ENCODE data around the gene FRMD7.
"Not testable (repeated sequence)": the region's sequence is repeated elsewhere in the genome, so short reads cannot be mapped to it uniquely, and the experiment has no call there.

Gene FRMD7

DNA sequence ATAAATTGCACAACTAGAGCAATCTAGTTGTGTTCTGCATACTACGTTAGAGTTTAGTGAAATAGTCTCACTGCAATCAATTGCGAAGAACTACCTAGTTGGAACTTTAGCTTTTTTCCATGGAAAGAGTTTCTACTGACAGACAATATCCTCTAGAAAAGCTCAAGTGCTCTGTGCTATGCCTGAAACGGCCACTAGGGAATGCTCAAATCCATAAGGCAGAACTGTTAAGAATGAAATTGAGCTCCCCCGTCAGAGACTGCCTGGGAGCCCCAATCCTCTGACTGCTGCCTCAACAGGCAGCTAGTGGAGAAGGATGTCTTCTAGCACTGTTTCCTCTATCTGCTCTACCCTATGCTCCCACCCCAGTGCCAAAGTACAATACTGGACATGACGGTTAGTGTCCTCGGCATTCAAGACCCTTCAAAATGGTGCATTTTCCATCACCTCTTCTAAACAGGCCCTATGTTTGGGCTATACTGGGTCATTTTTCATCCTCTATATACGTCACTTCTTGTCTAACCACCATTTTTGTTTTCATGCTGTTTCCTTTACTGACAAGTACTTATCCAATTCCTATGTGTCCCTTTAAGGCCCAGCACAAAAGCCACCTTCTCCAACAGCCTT lies 35.3 kb downstream of the FRMD7 start:
- peak; percentile 44 for DNase-seq (ENCODE audit: low spot score)

DNA sequence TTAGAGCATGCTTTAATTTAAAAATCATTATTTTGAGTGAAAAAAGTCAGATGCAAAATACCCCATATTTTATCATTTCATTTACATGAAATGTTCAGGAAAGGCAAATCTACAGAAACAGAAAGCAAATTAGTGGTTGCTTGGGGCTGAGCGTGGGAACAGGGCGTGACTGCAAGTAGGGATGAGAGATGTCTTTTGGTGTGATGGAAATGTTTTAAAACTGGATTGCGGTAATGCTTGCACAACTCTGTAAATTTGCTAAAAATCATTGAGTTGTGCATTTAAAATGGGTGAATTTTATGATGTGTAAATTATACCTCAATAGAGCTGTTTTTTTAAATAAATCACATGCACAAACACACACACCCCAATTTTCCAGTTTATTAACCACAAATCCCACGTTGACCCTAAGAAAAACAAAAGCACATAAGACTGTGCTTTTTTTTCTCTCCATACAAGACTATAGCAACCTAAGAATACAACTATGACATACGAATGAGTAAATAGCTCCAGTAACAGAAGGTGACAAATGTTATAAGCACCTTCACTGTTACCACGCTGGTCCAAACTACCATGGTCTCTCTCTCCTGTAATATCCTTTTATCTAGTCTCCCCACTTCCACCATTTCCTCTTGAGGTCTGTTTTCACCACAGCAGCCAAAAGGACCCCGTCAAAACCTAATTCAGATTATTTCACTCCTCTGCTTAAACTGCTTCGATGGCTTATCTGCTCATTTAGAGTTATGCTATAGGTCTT lies 37.2 kb downstream of the FRMD7 start:
- DNase-seq (ENCODE audit: low spot score) = no peak

DNA sequence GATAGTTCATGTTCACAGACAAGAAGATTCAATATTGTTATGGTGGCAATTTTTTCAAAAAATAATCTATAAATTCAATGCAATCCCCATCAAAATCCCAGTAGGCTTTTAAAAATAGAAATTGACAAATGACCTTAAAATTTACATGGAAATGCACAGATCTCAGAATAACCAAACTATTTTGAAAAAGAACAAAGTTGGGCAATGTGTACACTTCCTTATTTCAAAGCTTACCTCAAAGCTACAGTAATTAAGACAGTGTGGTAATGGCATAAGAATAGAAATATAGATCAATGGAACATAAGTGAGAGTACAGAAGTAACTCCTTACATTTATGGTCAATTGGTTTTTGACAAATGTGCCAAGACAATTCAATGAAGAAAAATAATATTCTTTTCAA lies 39.0 kb downstream of the FRMD7 start:
- no peak for DNase-seq (ENCODE audit: low spot score)

DNA sequence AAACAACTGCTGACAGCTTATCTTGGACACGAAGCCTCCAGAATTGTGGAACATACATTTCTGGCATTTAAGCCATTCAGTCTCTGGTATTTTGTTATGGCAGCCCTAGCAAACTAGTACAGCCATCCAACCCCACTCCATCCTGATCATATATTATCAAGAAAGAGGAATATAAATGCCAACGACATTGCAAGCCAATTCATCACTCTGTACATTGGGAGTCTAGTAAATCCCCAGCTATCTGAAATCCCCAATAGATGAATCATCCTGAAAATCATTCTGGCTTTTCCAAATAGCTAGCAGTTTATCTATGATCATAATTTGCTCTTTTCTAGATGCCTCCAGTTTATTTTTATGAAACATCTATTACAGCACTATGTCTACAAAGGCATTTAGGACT lies 41.1 kb downstream of the FRMD7 start:
- DNase-seq (ENCODE audit: low spot score) = no peak

DNA sequence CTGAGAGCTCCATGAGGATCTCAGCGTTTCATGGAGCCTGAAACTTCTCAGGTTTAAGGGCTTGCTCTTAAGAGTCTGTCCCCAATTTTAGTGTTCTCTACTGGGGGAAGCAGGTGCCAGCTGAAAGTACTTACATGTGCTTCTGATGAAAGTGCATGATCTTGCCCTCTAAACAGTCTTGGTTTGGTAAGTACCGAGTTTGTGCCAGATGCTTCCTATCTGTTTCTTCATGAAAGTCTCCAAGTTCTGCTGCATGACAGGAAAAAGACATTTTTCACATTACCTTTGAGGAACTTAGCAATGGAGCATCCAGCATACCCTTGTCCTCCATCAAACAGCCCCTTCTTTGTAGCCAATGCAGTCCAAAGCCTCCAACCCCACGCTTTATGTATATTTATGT lies 42.0 kb downstream of the FRMD7 start:
- DNase-seq (ENCODE audit: low spot score) = no peak

DNA sequence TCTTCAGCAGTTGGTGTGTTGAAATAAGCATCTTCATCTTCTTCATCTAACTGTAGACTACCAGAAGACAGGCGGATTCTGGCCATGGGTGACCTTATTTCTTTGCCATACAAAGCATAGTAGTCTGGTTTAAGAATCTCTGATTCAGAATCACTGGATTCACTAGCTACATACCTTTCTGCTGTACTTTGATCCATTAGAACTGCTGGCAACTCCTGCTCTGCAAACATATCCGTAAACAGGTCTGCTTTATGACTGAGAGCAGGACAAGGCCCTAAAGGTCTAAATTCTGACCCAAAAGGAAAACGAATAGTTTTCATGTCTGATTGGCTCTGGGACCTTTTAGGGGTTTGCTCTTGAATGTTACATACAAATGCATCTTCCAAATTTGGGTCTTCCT lies 49.9 kb downstream of the FRMD7 start:
- no peak for DNase-seq (ENCODE audit: low spot score)

DNA sequence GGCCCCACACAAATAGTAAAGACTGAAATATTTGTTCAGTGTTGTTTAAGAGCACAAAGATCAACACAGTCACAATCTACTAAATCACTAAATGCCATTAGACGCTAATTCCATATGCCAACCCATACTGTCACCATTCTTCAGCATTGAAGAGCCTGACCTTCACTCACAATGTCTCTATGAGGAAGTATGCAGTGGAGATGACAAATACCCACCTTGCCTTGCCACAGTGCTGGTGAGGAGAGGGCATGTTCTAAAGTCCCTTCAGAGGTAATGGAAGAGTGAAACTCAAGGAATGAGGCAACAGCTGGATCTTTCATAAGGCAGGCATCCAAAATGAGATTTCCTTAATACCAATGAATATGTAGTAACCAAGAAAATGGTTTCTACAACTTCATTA lies 50.4 kb downstream of the FRMD7 start:
- DNase-seq (ENCODE audit: low spot score) = no peak

DNA sequence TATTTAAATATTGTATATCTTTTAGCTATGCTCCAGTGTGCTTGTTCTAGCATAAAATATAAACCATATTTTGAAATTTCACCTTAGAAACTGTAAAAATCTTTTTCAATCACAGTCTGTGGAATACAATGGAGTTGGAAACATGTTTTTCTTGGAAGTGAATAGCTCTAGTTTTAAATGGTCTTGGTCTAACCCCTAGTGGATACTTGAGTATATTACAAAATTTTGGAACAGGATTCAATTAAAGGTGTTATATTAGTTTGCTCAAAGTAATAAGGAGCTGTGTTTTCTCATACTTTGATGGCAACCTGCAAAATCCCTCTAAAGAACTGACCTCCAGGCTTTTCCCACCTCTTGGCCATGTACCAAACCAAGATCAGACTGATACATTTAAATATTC lies 56.6 kb downstream of the FRMD7 start:
- no peak for DNase-seq (ENCODE audit: low spot score)

DNA sequence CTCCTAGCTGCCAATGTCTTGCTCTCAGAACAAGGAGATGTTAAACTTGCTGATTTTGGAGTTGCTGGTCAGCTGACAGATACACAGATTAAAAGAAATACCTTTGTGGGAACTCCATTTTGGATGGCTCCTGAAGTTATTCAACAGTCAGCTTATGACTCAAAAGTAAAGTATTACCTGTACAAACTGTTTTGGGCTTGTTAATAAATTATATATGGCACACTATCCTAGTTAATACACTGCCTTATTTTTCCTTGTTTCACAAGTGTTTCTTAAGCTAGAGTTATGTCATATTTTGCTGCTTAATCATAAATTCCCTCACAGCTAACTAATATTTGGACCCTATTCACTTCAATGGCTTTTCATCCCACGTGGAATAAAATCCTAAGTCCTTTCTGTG lies 59.4 kb downstream of the FRMD7 start:
- no peak for DNase-seq (ENCODE audit: low spot score)

DNA sequence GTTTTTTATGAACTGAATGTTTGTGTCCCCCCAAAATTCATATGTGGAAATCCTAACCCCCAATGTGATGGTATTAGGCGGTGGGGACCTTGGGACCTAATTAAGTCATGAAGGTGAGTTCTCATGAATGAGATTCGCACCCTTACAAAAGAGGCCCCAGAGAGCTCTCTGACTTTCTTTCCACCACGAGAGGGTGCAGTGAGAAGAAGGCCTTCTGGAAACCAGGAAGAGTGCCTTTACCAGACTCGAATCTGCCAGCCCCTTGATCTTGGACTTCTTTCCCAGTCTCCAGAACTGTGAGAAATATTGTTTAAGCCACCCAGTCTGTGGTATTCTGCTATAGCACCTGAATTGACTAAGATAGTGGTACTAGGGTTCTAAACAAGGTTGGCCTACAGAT lies 64.0 kb downstream of the FRMD7 start:
- DNase-seq (ENCODE audit: low spot score) = no peak

DNA sequence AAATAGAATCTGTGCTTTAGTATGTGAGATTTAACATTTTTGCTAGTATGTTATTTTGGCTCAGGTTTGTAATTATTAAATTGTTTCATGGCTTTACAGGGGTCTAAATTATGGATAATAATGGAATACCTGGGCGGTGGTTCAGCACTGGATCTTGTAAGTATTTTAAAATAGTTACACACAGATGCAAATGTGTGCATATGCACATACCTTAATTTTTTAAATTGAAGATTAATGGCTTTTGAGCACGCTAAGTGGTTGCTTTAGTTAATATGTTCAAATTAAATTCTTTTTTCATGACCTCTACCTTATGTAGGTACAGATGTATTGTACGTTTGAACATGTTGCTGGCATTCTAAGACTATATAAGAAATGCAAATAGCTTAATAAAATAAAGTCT lies 64.5 kb downstream of the FRMD7 start:
- DNase-seq (ENCODE audit: low spot score) = no peak

DNA sequence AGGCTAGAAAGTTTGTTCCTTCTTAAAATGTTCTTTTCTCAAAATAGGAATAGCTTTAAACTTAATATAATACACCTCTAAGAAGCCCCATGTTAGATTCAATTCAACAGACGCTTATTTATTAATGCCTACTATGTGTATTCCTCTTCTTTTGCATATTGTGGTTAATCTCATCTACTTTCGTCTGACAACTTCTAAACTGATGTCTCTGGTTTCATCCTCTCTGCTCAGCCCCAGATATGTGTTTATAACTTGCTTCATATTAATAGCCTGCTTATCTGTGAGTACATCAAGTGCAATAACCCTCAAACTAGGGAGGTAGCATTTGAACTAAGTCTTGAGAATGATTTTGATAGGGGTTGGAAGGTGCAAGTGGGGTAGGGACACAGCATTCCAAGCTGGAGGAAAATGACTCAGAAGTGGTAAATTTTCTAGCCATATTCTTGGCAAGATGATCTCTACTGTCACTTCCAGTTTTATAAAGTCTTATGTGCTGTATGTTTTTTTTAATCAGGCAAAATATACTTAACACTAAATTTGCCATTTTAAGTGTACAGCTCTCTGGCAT lies 67.8 kb downstream of the FRMD7 start:
- no peak for DNase-seq (ENCODE audit: low spot score)

DNA sequence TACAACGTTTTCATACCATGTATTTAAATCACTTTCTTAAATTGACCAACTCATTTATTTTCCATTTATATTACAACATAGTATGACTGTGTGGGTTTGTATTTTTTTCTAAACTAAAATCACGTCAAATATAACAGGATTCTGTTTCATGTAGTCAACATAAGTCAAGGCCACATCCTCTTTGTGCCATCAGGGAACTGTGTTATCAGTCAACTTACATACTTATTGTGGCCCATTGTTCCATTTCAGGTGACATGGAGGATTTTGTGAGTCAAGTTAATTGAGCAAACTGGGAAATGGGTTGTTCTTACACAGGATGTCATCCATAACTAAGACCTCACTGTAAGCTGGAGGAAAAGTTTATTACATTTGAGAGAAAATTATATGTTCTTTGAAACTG lies 68.8 kb downstream of the FRMD7 start:
- no peak for DNase-seq (ENCODE audit: low spot score)

DNA sequence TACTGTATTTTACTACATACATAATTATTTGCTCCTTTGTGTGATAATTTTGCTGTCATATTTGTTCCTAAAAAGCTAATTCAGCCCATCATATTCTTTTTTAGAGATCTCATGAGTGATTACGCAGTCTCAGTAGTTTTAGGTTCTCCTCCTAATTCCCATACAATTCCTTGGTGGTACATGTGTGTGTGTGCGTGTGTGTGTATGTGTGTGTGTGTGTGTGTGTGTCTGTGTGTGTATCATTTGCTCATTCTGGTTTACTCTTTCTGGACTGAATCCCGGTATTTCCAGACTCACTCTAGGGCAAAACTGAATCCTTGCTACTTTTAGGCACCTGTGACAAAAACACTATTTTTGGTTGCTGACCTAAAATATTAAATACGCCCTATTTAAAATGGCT lies 69.8 kb downstream of the FRMD7 start:
- DNase-seq (ENCODE audit: low spot score) = no peak

DNA sequence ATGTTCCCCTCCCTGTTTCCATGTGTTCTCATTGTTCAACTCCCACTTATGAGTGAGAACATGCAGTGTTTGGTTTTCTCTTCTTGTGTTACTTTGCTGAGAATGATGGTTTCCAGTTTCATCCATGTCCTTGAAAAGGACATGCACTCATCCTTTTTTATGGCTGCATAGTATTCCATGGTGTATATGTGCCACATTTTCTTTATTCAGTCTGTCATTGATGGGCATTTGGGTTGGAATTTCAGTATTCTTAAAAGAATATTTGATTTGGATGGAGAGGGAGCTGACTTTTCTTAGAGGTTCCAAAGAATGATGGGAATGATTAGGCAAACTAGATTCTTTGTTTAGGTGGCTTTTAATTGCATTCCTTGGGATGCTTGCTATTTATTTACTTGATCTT lies 76.0 kb downstream of the FRMD7 start:
- not testable (repeated sequence) for DNase-seq (ENCODE audit: low spot score)

DNA sequence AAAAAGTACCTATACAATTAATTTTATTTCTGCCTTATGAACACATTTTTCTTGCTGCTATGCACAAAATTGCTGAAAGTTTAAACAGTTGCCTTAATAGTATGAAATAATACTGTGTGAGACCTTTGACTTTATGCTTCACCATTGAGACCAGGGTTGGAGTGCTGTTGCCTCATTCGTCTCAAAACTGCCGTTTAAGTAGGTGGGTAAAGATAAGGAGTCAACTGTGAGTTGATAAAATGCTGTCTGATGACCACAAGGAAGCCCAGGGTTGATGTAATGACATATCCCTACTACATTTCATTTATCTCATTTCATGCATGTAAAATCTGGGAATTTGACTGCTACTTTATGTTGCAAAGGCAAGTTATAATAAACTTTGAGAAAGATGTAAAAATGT lies 81.3 kb downstream of the FRMD7 start:
- no peak for DNase-seq (ENCODE audit: low spot score)

DNA sequence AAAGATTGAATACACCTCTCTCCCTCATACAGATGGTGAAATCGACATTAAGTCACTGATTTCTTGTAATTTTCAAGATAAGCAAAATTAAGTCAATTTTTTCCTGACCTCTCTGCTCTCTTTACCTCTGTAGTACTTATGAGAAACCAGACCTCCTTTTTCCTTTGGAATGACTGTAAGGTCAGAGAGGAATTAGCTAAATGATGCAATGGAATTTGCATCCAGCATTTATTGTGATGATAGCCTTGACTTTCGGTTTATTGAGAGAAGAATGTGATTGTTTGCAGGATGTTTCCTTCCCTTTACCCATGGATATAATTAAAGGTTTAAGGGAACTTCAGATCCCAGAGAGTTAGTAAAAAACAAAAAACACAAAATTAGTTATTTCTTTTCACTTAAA lies 82.4 kb downstream of the FRMD7 start:
- DNase-seq (ENCODE audit: low spot score) = no peak

DNA sequence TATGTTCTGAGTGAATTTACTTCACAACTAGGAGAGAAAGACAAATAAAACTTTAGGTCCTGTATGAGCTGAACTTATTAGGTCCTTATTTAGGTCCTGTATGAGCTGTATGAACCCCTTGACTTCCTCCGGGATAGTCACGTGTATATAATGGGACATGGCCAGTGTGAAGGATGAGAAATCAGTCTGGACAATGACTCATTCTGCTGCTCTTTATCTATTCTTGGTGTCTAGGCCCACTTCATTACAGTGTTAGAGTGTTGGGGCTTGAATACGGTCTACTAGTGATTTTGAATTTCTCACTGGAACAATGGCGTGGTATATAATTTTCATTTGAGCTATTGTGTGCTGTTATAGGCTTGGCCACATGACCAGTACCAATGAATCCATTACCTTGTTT lies 82.9 kb downstream of the FRMD7 start:
- no peak for DNase-seq (ENCODE audit: low spot score)

DNA sequence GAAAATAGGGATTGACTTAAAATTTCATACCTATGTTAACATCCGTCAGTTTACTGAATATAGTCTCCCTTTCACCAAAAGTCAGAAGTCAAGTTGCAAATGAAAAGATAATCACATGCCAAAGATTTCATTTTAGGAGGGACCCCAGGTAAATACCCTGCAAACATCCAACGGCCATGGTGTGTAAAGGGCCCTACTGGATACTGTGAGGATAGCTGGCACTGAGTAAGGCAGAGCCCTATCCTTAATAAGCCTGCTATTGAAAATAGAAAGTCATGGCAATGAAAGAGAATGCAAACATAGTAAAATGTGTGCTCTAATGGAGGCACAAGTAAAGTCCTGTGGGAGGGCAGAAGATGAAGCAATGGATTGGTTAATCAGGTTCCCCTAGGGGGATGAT lies 83.8 kb downstream of the FRMD7 start:
- DNase-seq (ENCODE audit: low spot score) = no peak

DNA sequence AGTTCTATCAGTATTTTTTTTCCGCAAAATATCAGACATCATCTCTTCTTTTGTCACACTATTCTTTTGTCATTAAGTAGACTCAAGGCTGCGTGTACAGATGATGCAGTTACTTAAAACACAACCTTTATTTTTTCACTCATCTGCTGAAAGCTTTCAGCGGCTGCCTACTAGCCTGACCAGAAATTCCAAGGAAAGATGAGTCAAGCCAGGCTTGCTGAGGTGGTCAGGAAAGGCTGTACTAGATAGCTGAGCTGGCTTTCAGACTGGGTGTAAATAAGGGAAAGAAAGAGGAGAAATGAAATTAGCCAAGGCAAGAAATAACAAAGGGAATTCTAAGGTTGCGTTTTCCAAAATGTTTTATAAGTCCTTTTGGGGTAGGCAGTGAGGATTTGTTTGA lies 86.8 kb downstream of the FRMD7 start:
- DNase-seq (ENCODE audit: low spot score) = no peak

DNA sequence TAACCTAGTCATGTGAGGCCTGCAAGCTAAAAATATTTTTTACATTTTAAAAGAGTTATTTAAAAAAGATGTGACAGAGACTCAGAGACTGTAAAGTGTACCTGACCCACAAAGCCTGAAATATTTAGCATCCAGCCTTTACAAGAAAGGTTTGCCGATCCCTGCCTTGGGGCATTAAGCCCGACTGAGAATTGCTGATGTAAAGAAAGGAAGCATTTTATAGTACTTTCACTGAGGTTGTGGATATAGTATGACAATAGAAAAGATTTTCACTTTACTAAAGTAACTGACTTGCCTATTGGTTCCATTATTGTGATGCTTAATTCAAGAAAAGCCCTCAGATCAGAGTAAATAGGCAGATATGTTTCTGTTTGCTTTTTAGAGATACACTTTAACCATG lies 87.8 kb downstream of the FRMD7 start:
- no peak for DNase-seq (ENCODE audit: low spot score)

DNA sequence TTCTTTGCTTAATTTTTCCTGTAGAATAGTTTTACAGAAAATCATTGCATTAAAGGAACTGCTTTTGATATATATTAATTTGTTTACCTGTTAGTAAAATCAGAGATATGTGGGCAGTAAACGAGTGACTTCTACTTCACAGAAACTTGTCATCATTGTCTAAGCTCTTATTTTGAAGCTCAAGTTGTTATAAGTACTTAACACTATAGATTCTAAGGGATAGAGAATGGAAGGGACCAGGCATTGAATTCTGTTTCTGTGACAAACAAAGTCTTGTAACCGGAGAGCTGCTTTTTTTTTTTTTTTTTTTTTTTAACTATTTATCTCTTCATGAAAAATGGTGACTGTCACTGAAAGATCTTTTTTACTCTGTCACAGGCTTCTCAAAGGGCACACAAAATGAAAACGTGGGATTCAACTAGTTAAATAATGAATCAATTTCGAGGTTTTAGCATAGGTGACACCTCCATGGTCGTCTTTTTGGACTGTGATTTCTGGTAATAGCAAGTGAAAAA lies 90.3 kb downstream of the FRMD7 start:
- no peak for DNase-seq (ENCODE audit: low spot score)

DNA sequence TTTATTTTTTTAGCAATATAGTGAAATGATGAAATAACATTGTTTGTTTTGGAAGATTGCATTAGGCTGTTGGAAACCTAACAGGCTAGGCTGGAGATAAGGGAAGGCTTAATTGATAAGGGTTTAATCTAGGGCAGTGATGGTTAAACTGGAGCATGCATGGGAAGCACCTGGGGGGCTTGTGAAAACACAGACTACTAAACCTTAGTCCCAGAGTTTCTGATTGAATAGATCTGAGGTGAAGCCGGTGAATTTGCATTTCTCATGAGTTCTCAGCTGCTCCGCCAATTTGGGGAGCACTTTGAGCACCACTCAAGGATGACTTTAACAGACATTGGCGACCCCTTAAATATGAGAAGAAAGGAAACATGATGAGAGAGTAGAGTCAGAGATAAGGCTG lies 93.2 kb downstream of the FRMD7 start:
- no peak for DNase-seq (ENCODE audit: low spot score)

DNA sequence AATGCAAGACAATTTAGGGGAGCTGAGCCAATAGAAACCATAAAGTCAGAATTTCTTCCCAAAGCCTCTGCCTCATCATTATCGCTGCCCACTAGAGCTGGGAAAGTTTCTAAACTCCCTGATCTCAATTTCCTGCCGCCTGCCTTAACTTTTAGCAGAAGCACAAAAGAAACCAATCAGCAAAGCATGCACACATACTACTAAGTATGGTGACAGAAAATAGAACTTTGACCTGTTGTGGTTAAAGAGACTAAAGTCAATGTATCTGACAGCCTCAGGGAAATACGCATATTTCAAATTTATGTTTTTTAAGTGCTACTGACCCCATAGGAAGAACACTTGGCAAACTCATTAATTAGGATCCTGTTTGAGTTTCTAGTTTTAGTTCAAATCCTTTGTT lies 94.7 kb downstream of the FRMD7 start:
- no peak for DNase-seq (ENCODE audit: low spot score)

Measured in LoVo (cell line).